ENCODE results near the gene SAMD1. TPM values are rescaled to one million over a fixed set of nuclear protein-coding genes. Genes with fewer than 3 reads are reported as not detected.

Gene SAMD1
- total RNA-seq, 1 donor, result 35.5 TPM

- no peak for DNase-seq (ENCODE audit: low read depth in 2 of 3, low spot score in 2 of 3)
Measured at GRCh38 chr19:14114439-14114838, 23.9 kb upstream of the SAMD1 start.

GRCh38 chr19:14113762-14114414 lies 23.3 kb upstream of the SAMD1 start:
- DNase-seq (ENCODE audit: low read depth in 2 of 3, low spot score in 2 of 3), result peak in 2 of 3 donors; percentile 55 to 60

GRCh38 chr19:14112809-14113385 lies 22.3 kb upstream of the SAMD1 start:
- DNase-seq (ENCODE audit: low read depth in 2 of 3, low spot score in 2 of 3), result no peak

GRCh38 chr19:14112051-14112808 lies 21.7 kb upstream of the SAMD1 start:
- DNase-seq (ENCODE audit: low read depth in 2 of 3, low spot score in 2 of 3), result no peak

- no peak for DNase-seq (ENCODE audit: low read depth in 2 of 3, low spot score in 2 of 3)
Measured at GRCh38 chr19:14111486-14111885, 20.9 kb upstream of the SAMD1 start.

GRCh38 chr19:14110650-14111049 lies 20.1 kb upstream of the SAMD1 start:
- DNase-seq (ENCODE audit: low read depth in 2 of 3, low spot score in 2 of 3), result no peak

- no peak for DNase-seq (ENCODE audit: low read depth in 2 of 3, low spot score in 2 of 3)
Measured at GRCh38 chr19:14107581-14108461, 17.3 kb upstream of the SAMD1 start.

- no peak for DNase-seq (ENCODE audit: low read depth in 2 of 3, low spot score in 2 of 3)
Measured at GRCh38 chr19:14106840-14107239, 16.3 kb upstream of the SAMD1 start.

GRCh38 chr19:14105680-14106079 lies 15.1 kb upstream of the SAMD1 start:
- DNase-seq (ENCODE audit: low read depth in 2 of 3, low spot score in 2 of 3), result no peak

GRCh38 chr19:14103310-14103709 lies 12.8 kb upstream of the SAMD1 start:
- no peak for DNase-seq (ENCODE audit: low read depth in 2 of 3, low spot score in 2 of 3)

- no peak for DNase-seq (ENCODE audit: low read depth in 2 of 3, low spot score in 2 of 3)
Measured at GRCh38 chr19:14102756-14103155, 12.2 kb upstream of the SAMD1 start.

GRCh38 chr19:14102102-14102696 lies 11.6 kb upstream of the SAMD1 start:
- no peak for DNase-seq (ENCODE audit: low read depth in 2 of 3, low spot score in 2 of 3)

- DNase-seq (ENCODE audit: low read depth in 2 of 3, low spot score in 2 of 3), result no peak
Measured at GRCh38 chr19:14101003-14101545, 10.5 kb upstream of the SAMD1 start.

- no peak for DNase-seq (ENCODE audit: low read depth in 2 of 3, low spot score in 2 of 3)
Measured at GRCh38 chr19:14097532-14098151, 7.1 kb upstream of the SAMD1 start.

- DNase-seq (ENCODE audit: low read depth in 2 of 3, low spot score in 2 of 3), result no peak
Measured at GRCh38 chr19:14096272-14096992, 5.9 kb upstream of the SAMD1 start.

GRCh38 chr19:14094854-14095253 lies 4.3 kb upstream of the SAMD1 start:
- no peak for DNase-seq (ENCODE audit: low read depth in 2 of 3, low spot score in 2 of 3)

GRCh38 chr19:14093117-14093823 lies 2.7 kb upstream of the SAMD1 start:
- no peak for DNase-seq (ENCODE audit: low read depth in 2 of 3, low spot score in 2 of 3)

GRCh38 chr19:14091813-14092462 lies 1.4 kb upstream of the SAMD1 start:
- peak in 2 of 3 donors; percentile 55 to 68 for DNase-seq (ENCODE audit: low read depth in 2 of 3, low spot score in 2 of 3)

Measured in hematopoietic multipotent progenitor cell (in vitro differentiated cells).